Stimulated activated naive B cell treated with anti-CD40 and anti-IgM and Interleukin-4, amounts not matched to agents 10 μg/mL and 1 μg/mL and 100 μg/mL, for 72 hours (primary cell): ENCODE data around the gene ALKBH3.

Source experiments
- ATAC-seq, 2 donors: fragments of 150-1000 bp; cut with Tn5 transposase; replicated peaks; 2 replicates each; pipeline ENCODE4 v1.10.0; 2021; ENCODE audit warnings: moderate library complexity in 1 of 2
- DNase-seq: peaks from one replicate; pipeline ENCODE4 v3.0.0; 2021
- H3K27ac Mint-ChIP-seq: one replicate; pipeline ENCODE4 v1.8.0; 2022; ENCODE audit warnings: mild to moderate bottlenecking, mixed read lengths
- H3K27me3 Mint-ChIP-seq, 2 donors: one replicate each; pipeline ENCODE4 v1.8.0; 2022; ENCODE audit warnings: mixed read lengths in 2 of 2
- H3K36me3 Mint-ChIP-seq, 2 donors: one replicate each; pipeline ENCODE4 v1.8.0; 2022; ENCODE audit warnings: mixed read lengths in 2 of 2, mild to moderate bottlenecking in 1 of 2
- H3K4me1 Mint-ChIP-seq, 2 donors: one replicate each; pipeline ENCODE4 v1.8.0; 2022; ENCODE audit warnings: mixed read lengths in 2 of 2, mild to moderate bottlenecking in 1 of 2
- H3K4me3 Mint-ChIP-seq, 2 donors: one replicate each; pipeline ENCODE4 v1.8.0; 2022; ENCODE audit warnings: mild to moderate bottlenecking in 2 of 2, mixed read lengths in 2 of 2, moderate library complexity in 1 of 2
- H3K9me3 Mint-ChIP-seq, 2 donors: one replicate each; pipeline ENCODE4 v1.8.0; 2022; ENCODE audit warnings: mixed read lengths in 2 of 2, mild to moderate bottlenecking in 1 of 2

The ALKBH3 gene

GRCh38 chr11:43904742-43905535 is 24.3 kb downstream of the ALKBH3 start:
- no peaks in the 10 kb centered on the region for H3K9me3 Mint-ChIP-seq
- peaks cover 34 to 60% of the 10 kb centered on the region in 2 donors for H3K36me3 Mint-ChIP-seq
- peaks cover 12 to 14% of the 10 kb centered on the region in 2 donors for H3K4me1 Mint-ChIP-seq
- ATAC-seq (no peak), DNase-seq (no peak)
- H3K27ac Mint-ChIP-seq: no peak overlapping the region
- no peak overlapping the region for H3K4me3 Mint-ChIP-seq
- no peaks in the 10 kb centered on the region for H3K27me3 Mint-ChIP-seq

GRCh38 chr11:43905813-43906241 is 25.2 kb downstream of the ALKBH3 start:
- peaks cover 34 to 66% of the 10 kb centered on the region in 2 donors for H3K36me3 Mint-ChIP-seq
- no peaks in the 10 kb centered on the region for H3K9me3 Mint-ChIP-seq
- ATAC-seq (no peak), DNase-seq (no peak)
- peaks cover 12 to 14% of the 10 kb centered on the region in 2 donors for H3K4me1 Mint-ChIP-seq
- no peaks in the 10 kb centered on the region for H3K27me3 Mint-ChIP-seq
- H3K27ac Mint-ChIP-seq: no peak overlapping the region
- no peak overlapping the region for H3K4me3 Mint-ChIP-seq

GRCh38 chr11:43907028-43907975 is 26.7 kb downstream of the ALKBH3 start:
- Mint-ChIP-seq H3K4me3 (no peak overlapping the region), H3K36me3 (peaks cover 32 to 59% of the 10 kb centered on the region in 2 donors), H3K4me1 (peaks cover 12 to 14% of the 10 kb centered on the region in 2 donors), H3K27ac (peak overlapping the region; percentile 38), H3K9me3 (no peaks in the 10 kb centered on the region), H3K27me3 (no peaks in the 10 kb centered on the region)
- no peak for DNase-seq
- peak; percentile 48 for ATAC-seq

GRCh38 chr11:43908191-43908590 is 27.6 kb downstream of the ALKBH3 start:
- H3K27ac Mint-ChIP-seq: no peak overlapping the region
- H3K4me3 Mint-ChIP-seq: no peak overlapping the region
- peaks cover 12 to 14% of the 10 kb centered on the region in 2 donors for H3K4me1 Mint-ChIP-seq
- peaks cover 29 to 57% of the 10 kb centered on the region in 2 donors for H3K36me3 Mint-ChIP-seq
- no peaks in the 10 kb centered on the region for H3K27me3 Mint-ChIP-seq
- no peak for DNase-seq
- ATAC-seq: no peak
- H3K9me3 Mint-ChIP-seq: no peaks in the 10 kb centered on the region

GRCh38 chr11:43908683-43909082 is 28.1 kb downstream of the ALKBH3 start:
- Mint-ChIP-seq H3K27me3 (no peaks in the 10 kb centered on the region), H3K9me3 (no peaks in the 10 kb centered on the region), H3K27ac (no peak overlapping the region), H3K4me1 (peaks cover 12 to 14% of the 10 kb centered on the region in 2 donors), H3K36me3 (peaks cover 31 to 59% of the 10 kb centered on the region in 2 donors), H3K4me3 (no peak overlapping the region)
- DNase-seq (no peak), ATAC-seq (no peak)

GRCh38 chr11:43913829-43914380 is 33.3 kb downstream of the ALKBH3 start:
- DNase-seq (no peak), ATAC-seq (no peak)
- H3K27me3 Mint-ChIP-seq: no peaks in the 10 kb centered on the region
- H3K4me3 Mint-ChIP-seq: no peak overlapping the region
- no peak overlapping the region for H3K27ac Mint-ChIP-seq
- no peaks in the 10 kb centered on the region for H3K9me3 Mint-ChIP-seq
- peaks cover 26 to 55% of the 10 kb centered on the region in 2 donors for H3K36me3 Mint-ChIP-seq
- no peaks in the 10 kb centered on the region for H3K4me1 Mint-ChIP-seq

GRCh38 chr11:43914466-43914865 is 33.8 kb downstream of the ALKBH3 start:
- Mint-ChIP-seq H3K4me3 (no peak overlapping the region), H3K27me3 (no peaks in the 10 kb centered on the region), H3K4me1 (no peaks in the 10 kb centered on the region), H3K36me3 (peaks cover 28 to 54% of the 10 kb centered on the region in 2 donors), H3K9me3 (no peaks in the 10 kb centered on the region), H3K27ac (no peak overlapping the region)
- DNase-seq (no peak), ATAC-seq (no peak)

GRCh38 chr11:43916621-43917020 is 36.0 kb downstream of the ALKBH3 start:
- H3K27me3 Mint-ChIP-seq: no peaks in the 10 kb centered on the region
- H3K9me3 Mint-ChIP-seq: no peaks in the 10 kb centered on the region
- H3K36me3 Mint-ChIP-seq: peaks cover 27 to 54% of the 10 kb centered on the region in 2 donors
- H3K27ac Mint-ChIP-seq: no peak overlapping the region
- ATAC-seq (no peak), DNase-seq (no peak)
- no peak overlapping the region for H3K4me3 Mint-ChIP-seq
- H3K4me1 Mint-ChIP-seq: no peaks in the 10 kb centered on the region

GRCh38 chr11:43917851-43918250 is 37.2 kb downstream of the ALKBH3 start:
- no peak overlapping the region for H3K4me3 Mint-ChIP-seq
- H3K27me3 Mint-ChIP-seq: no peaks in the 10 kb centered on the region
- DNase-seq (no peak), ATAC-seq (no peak)
- H3K4me1 Mint-ChIP-seq: no peaks in the 10 kb centered on the region
- no peak overlapping the region for H3K27ac Mint-ChIP-seq
- H3K36me3 Mint-ChIP-seq: peaks cover 23 to 55% of the 10 kb centered on the region in 2 donors
- no peaks in the 10 kb centered on the region for H3K9me3 Mint-ChIP-seq

GRCh38 chr11:43918662-43919061 is 38.0 kb downstream of the ALKBH3 start:
- ATAC-seq (no peak), DNase-seq (no peak)
- no peaks in the 10 kb centered on the region for H3K4me1 Mint-ChIP-seq
- no peaks in the 10 kb centered on the region for H3K27me3 Mint-ChIP-seq
- H3K9me3 Mint-ChIP-seq: no peaks in the 10 kb centered on the region
- no peak overlapping the region for H3K4me3 Mint-ChIP-seq
- peaks cover 21 to 52% of the 10 kb centered on the region in 2 donors for H3K36me3 Mint-ChIP-seq
- H3K27ac Mint-ChIP-seq: no peak overlapping the region

- no peak overlapping the region for H3K4me3 Mint-ChIP-seq
- H3K4me1 Mint-ChIP-seq: no peaks in the 10 kb centered on the region
- ATAC-seq (no peak), DNase-seq (no peak)
- peaks cover 14 to 41% of the 10 kb centered on the region in 2 donors for H3K36me3 Mint-ChIP-seq
- no peaks in the 10 kb centered on the region for H3K9me3 Mint-ChIP-seq
- H3K27ac Mint-ChIP-seq: no peak overlapping the region
- no peaks in the 10 kb centered on the region for H3K27me3 Mint-ChIP-seq
Measured at GRCh38 chr11:43919852-43920597, 39.4 kb downstream of the ALKBH3 start.

GRCh38 chr11:43920598-43921419 is 40.2 kb downstream of the ALKBH3 start:
- Mint-ChIP-seq H3K9me3 (no peaks in the 10 kb centered on the region), H3K4me3 (no peak overlapping the region), H3K36me3 (peaks cover 14 to 42% of the 10 kb centered on the region in 2 donors), H3K27ac (no peak overlapping the region), H3K4me1 (no peaks in the 10 kb centered on the region), H3K27me3 (no peaks in the 10 kb centered on the region)
- ATAC-seq (peak in 1 of 2 donors; percentile 42), DNase-seq (no peak)
